GM23338 (cell line): ENCODE data around the gene EML4. TPM values are rescaled to one million over a fixed set of nuclear protein-coding genes. Genes with fewer than 3 reads are reported as not detected.

Source experiments
- ATAC-seq: fragments of 200-7000 bp; cut with Tn5 transposase; 3 replicates; pipeline ENCODE4 v1.9.1; 2020
- DNase-seq: peaks from one replicate; pipeline ENCODE4 v3.0.0-alpha.2; 2015; ENCODE audit warnings: low spot score
- H2AFZ ChIP-seq: fragments of 200-600 bp; sonication (generic); 2 replicates; pipeline ENCODE4 v1.8.0; 2016; ENCODE audit warnings: antibody characterized with exemption, mild to moderate bottlenecking, moderate library complexity
- H3F3A ChIP-seq: fragments of 200-600 bp; sonication (generic); replicated peaks from 2 replicates; pipeline ENCODE4 v1.8.0; 2017; ENCODE audit warnings: antibody characterized with exemption, mixed run types, low read depth
- H3K27ac ChIP-seq: fragments of 200-600 bp; sonication (generic); 2 replicates; pipeline ENCODE4 v1.6.1; 2016; ENCODE audit warnings: low read depth
- H3K27me3 ChIP-seq: fragments of 200-600 bp; sonication (generic); 2 replicates; pipeline ENCODE4 v1.8.0; 2016; ENCODE audit warnings: mild to moderate bottlenecking, mixed run types, moderate library complexity; ENCODE audit not compliant: insufficient read depth
- H3K36me3 ChIP-seq: fragments of 200-600 bp; sonication (generic); 2 replicates; pipeline ENCODE4 v1.8.0; 2016; ENCODE audit warnings: mild to moderate bottlenecking; ENCODE audit not compliant: insufficient read depth
- H3K4me1 ChIP-seq: fragments of 200-600 bp; sonication (generic); 2 replicates; pipeline ENCODE4 v1.8.0; 2016; ENCODE audit warnings: mild to moderate bottlenecking, moderate library complexity; ENCODE audit not compliant: insufficient read depth
- H3K4me2 ChIP-seq: fragments of 200-600 bp; sonication (generic); 2 replicates; pipeline ENCODE4 v1.7.1; 2017; ENCODE audit warnings: mixed run types
- H3K4me3 ChIP-seq: fragments of 200-600 bp; sonication (generic); 2 replicates; pipeline ENCODE4 v1.6.1; 2016; ENCODE audit warnings: mixed run types
- H3K79me2 ChIP-seq: fragments of 200-600 bp; sonication (generic); replicated peaks from 2 replicates; pipeline ENCODE4 v1.8.0; 2017; ENCODE audit warnings: mild to moderate bottlenecking; ENCODE audit not compliant: insufficient read depth
- H3K9me2 ChIP-seq: fragments of 200-600 bp; sonication (generic); 2 replicates; pipeline ENCODE4 v1.8.0; 2017; ENCODE audit not compliant: insufficient read depth
- H4K20me1 ChIP-seq: fragments of 200-600 bp; sonication (generic); replicated peaks from 2 replicates; pipeline ENCODE4 v1.8.0; 2017; ENCODE audit warnings: mild to moderate bottlenecking; ENCODE audit not compliant: insufficient read depth
- H3K27ac Mint-ChIP-seq: 2 replicates; pipeline ENCODE4 v1.8.0; 2020; ENCODE audit warnings: inconsistent platforms, mild to moderate bottlenecking, moderate library complexity, mixed read lengths
- H3K27me3 Mint-ChIP-seq: 3 replicates; pipeline ENCODE4 v1.8.0; 2022; ENCODE audit warnings: low read depth, mild to moderate bottlenecking, moderate library complexity, mixed read lengths, inconsistent platforms; ENCODE audit not compliant: insufficient read depth, poor library complexity
- H3K36me3 Mint-ChIP-seq: 3 replicates; pipeline ENCODE4 v1.8.0; 2021; ENCODE audit warnings: low read depth, mild to moderate bottlenecking, inconsistent platforms, moderate library complexity, mixed read lengths
- H3K4me1 Mint-ChIP-seq: 3 replicates; pipeline ENCODE4 v1.8.0; 2020; ENCODE audit warnings: mild to moderate bottlenecking, inconsistent platforms, mixed read lengths
- H3K4me3 Mint-ChIP-seq: 3 replicates; pipeline ENCODE4 v1.8.0; 2021; ENCODE audit warnings: moderate library complexity, mild to moderate bottlenecking, inconsistent platforms, mixed read lengths
- H3K9me3 Mint-ChIP-seq: 3 replicates; pipeline ENCODE4 v1.8.0; 2020; ENCODE audit warnings: moderate library complexity, mild to moderate bottlenecking, inconsistent platforms, mixed read lengths
- CREB1 ChIP-seq: fragments of 250-450 bp; sonication (Bioruptor Pico); IDR thresholded peaks from 2 replicates; pipeline ENCODE4 v1.5.0; 2020; ENCODE audit warnings: low read depth, mild to moderate bottlenecking, moderate library complexity
- EZH2phosphoT487 ChIP-seq: fragments of 200-600 bp; sonication (generic); IDR thresholded peaks from one replicate; pipeline ENCODE4 v1.8.1; 2018; ENCODE audit warnings: antibody characterized with exemption; ENCODE audit not compliant: unreplicated experiment
- JUNB ChIP-seq: IDR thresholded peaks from one replicate; pipeline ENCODE4 v1.6.1; 2016; ENCODE audit warnings: antibody characterized with exemption; ENCODE audit not compliant: unreplicated experiment
- NANOG ChIP-seq: IDR thresholded peaks from 2 replicates; pipeline ENCODE4 v1.6.1; 2016; ENCODE audit warnings: antibody characterized with exemption, borderline replicate concordance
- POLR2AphosphoS5 ChIP-seq: IDR thresholded peaks from 2 replicates; pipeline ENCODE4 v1.6.1; 2016; ENCODE audit warnings: antibody characterized with exemption, low read depth
- STAT1 ChIP-seq: IDR thresholded peaks from one replicate; pipeline ENCODE4 v1.6.1; 2016; ENCODE audit warnings: antibody characterized with exemption; ENCODE audit not compliant: unreplicated experiment
- ZNF114 ChIP-seq: fragments of 250-450 bp; sonication (Bioruptor Pico); IDR thresholded peaks from 2 replicates; pipeline ENCODE4 v1.5.0; 2020; ENCODE audit warnings: mild to moderate bottlenecking, moderate library complexity
- ZNF331 ChIP-seq: fragments of 250-450 bp; sonication (Bioruptor Pico); IDR thresholded peaks from 2 replicates; pipeline ENCODE4 v1.5.0; 2020; ENCODE audit warnings: low read depth, mild to moderate bottlenecking, moderate library complexity
- polyA plus RNA-seq: library from polyadenylated mRNA; unstranded; fragments of >200 nt; fragmentation: Nextera tagmentation; extraction: Ambion mirVana; gene quantifications from 2 replicates; pipeline ENCODE4 v1.2.1, GENCODE V29; 2016
- total RNA-seq: library from RNA; depleted of rRNA; stranded (reverse); fragments of >200 nt; shearing (Covaris generic); gene quantifications from 2 replicates; pipeline ENCODE4 v1.2.3, GENCODE V29; 2014
- TF ChIP-seq, protein P1 (sequence below), 2 experiments: fragments of 200-600 bp in 1 of 2; sonication (generic) in 1 of 2; conservative IDR thresholded peaks; 2 replicates each; pipeline versions ENCODE4 v1.5.1 to v1.6.1; 2016 to 2017; ENCODE audit warnings: antibody characterized with exemption in 2 of 2, low read depth in 2 of 2, mild to moderate bottlenecking in 2 of 2, moderate library complexity in 1 of 2
- TF ChIP-seq, protein P2 (sequence below): fragments of 250-450 bp; sonication (Bioruptor Pico); IDR thresholded peaks from 2 replicates; pipeline ENCODE4 v1.5.0; 2020; ENCODE audit warnings: mild to moderate bottlenecking, moderate library complexity
- TF ChIP-seq, protein P3 (sequence below): IDR thresholded peaks from 2 replicates; pipeline ENCODE4 v1.6.1; 2016; ENCODE audit warnings: antibody characterized with exemption

The EML4 gene
- total and polyA plus RNA-seq, 2 experiments from 2014 or later = 65.3 to 115 TPM

DNA sequence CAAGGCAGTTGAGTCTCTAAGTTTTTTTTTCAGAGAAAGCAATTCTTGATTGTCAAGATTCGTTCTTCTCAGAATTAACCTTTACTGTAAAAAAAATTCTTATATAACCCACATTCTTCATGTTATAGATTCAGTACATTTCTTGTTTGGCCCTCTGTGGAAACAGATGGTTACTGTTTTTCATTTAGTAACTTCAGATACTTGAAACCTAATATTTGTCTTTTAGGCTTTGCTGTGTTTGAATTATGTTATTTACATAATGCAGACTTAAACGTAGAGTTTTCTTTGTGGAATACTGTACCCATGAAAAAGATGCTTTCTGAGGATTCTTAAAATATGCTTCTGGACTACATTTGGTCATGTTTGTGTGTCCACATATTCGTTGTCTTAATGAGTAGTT is 48.2 kb downstream of the EML4 start (continued):
- TF ChIP-seq, protein P1, sequence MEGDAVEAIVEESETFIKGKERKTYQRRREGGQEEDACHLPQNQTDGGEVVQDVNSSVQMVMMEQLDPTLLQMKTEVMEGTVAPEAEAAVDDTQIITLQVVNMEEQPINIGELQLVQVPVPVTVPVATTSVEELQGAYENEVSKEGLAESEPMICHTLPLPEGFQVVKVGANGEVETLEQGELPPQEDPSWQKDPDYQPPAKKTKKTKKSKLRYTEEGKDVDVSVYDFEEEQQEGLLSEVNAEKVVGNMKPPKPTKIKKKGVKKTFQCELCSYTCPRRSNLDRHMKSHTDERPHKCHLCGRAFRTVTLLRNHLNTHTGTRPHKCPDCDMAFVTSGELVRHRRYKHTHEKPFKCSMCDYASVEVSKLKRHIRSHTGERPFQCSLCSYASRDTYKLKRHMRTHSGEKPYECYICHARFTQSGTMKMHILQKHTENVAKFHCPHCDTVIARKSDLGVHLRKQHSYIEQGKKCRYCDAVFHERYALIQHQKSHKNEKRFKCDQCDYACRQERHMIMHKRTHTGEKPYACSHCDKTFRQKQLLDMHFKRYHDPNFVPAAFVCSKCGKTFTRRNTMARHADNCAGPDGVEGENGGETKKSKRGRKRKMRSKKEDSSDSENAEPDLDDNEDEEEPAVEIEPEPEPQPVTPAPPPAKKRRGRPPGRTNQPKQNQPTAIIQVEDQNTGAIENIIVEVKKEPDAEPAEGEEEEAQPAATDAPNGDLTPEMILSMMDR (conservative IDR thresholded peaks at IDR 0.05; ENCODE audit: low read depth in 2 of 2) = no peak
- TF ChIP-seq POLR2AphosphoS5 = no peak

DNA sequence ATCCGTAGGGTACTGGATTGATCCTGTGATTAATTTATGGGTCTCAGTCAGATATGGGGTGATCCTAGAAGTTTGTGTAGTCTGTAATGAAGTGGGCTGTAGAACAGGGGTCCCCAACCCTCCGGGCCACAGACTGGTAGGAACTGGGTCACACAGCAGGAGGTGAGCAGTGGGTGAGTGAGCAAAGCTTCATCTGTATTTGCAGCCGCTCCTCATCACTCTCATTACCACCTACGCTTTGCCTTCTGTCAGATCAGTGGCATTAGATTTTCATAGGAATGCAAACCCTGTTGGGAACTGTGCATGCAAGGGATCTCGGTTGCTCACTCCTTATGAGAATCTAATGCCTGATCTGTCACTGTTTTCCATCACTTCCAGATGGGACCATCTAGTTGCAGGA is 48.8 kb downstream of the EML4 start:
- Histone ChIP-seq H3K79me2 (peaks cover 96% of the 10 kb centered on the region), H3K4me2 (no peak overlapping the region), H3K27me3 (no peaks in the 10 kb centered on the region), H3K4me3 (no peak overlapping the region), H2AFZ (no peak overlapping the region), H3K27ac (no peak overlapping the region), H3K4me1 (no peaks in the 10 kb centered on the region), H4K20me1 (peaks cover 24% of the 10 kb centered on the region), H3K9me2 (no peaks in the 10 kb centered on the region), H3K36me3 (no peaks in the 10 kb centered on the region), H3F3A (no peaks in the 10 kb centered on the region)
- DNase-seq = no peak
- Mint-ChIP-seq H3K27me3 (peaks cover 2% of the 10 kb centered on the region), H3K4me1 (peaks cover 6% of the 10 kb centered on the region; the same call in 1 of the 3 replicates), H3K27ac (no peak overlapping the region), H3K4me3 (no peak overlapping the region), H3K36me3 (no peaks in the 10 kb centered on the region; the same call in 1 of the 3 replicates), H3K9me3 (no peaks in the 10 kb centered on the region)
- ATAC-seq = no peak
- TF ChIP-seq, protein P2, sequence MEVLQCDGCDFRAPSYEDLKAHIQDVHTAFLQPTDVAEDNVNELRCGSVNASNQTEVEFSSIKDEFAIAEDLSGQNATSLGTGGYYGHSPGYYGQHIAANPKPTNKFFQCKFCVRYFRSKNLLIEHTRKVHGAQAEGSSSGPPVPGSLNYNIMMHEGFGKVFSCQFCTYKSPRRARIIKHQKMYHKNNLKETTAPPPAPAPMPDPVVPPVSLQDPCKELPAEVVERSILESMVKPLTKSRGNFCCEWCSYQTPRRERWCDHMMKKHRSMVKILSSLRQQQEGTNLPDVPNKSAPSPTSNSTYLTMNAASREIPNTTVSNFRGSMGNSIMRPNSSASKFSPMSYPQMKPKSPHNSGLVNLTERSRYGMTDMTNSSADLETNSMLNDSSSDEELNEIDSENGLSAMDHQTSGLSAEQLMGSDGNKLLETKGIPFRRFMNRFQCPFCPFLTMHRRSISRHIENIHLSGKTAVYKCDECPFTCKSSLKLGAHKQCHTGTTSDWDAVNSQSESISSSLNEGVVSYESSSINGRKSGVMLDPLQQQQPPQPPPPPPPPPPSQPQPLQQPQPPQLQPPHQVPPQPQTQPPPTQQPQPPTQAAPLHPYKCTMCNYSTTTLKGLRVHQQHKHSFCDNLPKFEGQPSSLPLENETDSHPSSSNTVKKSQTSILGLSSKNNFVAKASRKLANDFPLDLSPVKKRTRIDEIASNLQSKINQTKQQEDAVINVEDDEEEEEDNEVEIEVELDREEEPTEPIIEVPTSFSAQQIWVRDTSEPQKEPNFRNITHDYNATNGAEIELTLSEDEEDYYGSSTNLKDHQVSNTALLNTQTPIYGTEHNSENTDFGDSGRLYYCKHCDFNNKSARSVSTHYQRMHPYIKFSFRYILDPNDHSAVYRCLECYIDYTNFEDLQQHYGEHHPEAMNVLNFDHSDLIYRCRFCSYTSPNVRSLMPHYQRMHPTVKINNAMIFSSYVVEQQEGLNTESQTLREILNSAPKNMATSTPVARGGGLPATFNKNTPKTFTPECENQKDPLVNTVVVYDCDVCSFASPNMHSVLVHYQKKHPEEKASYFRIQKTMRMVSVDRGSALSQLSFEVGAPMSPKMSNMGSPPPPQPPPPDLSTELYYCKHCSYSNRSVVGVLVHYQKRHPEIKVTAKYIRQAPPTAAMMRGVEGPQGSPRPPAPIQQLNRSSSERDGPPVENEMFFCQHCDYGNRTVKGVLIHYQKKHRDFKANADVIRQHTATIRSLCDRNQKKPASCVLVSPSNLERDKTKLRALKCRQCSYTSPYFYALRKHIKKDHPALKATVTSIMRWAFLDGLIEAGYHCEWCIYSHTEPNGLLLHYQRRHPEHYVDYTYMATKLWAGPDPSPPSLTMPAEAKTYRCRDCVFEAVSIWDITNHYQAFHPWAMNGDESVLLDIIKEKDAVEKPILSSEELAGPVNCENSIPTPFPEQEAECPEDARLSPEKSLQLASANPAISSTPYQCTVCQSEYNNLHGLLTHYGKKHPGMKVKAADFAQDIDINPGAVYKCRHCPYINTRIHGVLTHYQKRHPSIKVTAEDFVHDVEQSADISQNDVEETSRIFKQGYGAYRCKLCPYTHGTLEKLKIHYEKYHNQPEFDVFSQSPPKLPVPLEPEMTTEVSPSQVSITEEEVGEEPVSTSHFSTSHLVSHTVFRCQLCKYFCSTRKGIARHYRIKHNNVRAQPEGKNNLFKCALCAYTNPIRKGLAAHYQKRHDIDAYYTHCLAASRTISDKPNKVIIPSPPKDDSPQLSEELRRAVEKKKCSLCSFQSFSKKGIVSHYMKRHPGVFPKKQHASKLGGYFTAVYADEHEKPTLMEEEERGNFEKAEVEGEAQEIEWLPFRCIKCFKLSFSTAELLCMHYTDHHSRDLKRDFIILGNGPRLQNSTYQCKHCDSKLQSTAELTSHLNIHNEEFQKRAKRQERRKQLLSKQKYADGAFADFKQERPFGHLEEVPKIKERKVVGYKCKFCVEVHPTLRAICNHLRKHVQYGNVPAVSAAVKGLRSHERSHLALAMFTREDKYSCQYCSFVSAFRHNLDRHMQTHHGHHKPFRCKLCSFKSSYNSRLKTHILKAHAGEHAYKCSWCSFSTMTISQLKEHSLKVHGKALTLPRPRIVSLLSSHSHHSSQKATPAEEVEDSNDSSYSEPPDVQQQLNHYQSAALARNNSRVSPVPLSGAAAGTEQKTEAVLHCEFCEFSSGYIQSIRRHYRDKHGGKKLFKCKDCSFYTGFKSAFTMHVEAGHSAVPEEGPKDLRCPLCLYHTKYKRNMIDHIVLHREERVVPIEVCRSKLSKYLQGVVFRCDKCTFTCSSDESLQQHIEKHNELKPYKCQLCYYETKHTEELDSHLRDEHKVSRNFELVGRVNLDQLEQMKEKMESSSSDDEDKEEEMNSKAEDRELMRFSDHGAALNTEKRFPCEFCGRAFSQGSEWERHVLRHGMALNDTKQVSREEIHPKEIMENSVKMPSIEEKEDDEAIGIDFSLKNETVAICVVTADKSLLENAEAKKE = no peak
- no peak for TF ChIP-seq JUNB
- TF ChIP-seq CREB1 = no peak
- TF ChIP-seq NANOG = no peak
- TF ChIP-seq EZH2phosphoT487 = no peak
- no peak for TF ChIP-seq ZNF331 (CRISPR knock-in tag)
- no peak for TF ChIP-seq ZNF114
- TF ChIP-seq POLR2AphosphoS5 = no peak
- TF ChIP-seq, protein P3, sequence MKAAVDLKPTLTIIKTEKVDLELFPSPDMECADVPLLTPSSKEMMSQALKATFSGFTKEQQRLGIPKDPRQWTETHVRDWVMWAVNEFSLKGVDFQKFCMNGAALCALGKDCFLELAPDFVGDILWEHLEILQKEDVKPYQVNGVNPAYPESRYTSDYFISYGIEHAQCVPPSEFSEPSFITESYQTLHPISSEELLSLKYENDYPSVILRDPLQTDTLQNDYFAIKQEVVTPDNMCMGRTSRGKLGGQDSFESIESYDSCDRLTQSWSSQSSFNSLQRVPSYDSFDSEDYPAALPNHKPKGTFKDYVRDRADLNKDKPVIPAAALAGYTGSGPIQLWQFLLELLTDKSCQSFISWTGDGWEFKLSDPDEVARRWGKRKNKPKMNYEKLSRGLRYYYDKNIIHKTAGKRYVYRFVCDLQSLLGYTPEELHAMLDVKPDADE = no peak
- no peak for TF ChIP-seq STAT1
- TF ChIP-seq, protein P1 (conservative IDR thresholded peaks at IDR 0.05; ENCODE audit: low read depth in 2 of 2) = no peak
